A549 (cell line): ENCODE data around the gene MED14. TPM values are rescaled to one million over a fixed set of nuclear protein-coding genes. Genes with fewer than 3 reads are reported as not detected.

Experiments
- ATAC-seq, 2 experiments: fragments of 200-7000 bp in 1 of 2; fragments of >200 bp in 1 of 2; cut with Nextera tagmentation in 1 of 2; cut with Tn5 transposase in 1 of 2; 3 replicates each; pipeline versions ENCODE4 v1.8.0 to v1.9.1; 2018 to 2020; ENCODE audit warnings: mild to moderate bottlenecking in 1 of 2, moderate library complexity in 1 of 2
- CTCF ChIA-PET: fragments of 300-600 bp; sonication (Branson Sonifier 250); formaldehyde crosslinking; extraction: SDS; loops from one replicate; lab custom pipeline; 2021; ENCODE audit warnings: antibody characterized with exemption, inconsistent platforms; lab: Yijun Ruan, JAX
- POLR2A ChIA-PET: fragments of 350-600 bp; formaldehyde crosslinking; extraction: SDS; loops from one replicate; lab custom pipeline; 2021; ENCODE audit warnings: antibody characterized with exemption, inconsistent platforms; lab: Yijun Ruan, JAX
- DNase-seq, 2 experiments: peaks; one replicate each; pipeline versions ENCODE4 v3.0.0 to v3.0.0-alpha.2; 2011 to 2016; ENCODE audit warnings: low read depth in 1 of 2, low spot score in 1 of 2
- FAIRE-seq: peaks from 2 replicates; lab custom pipeline; 2011; peaks lifted over from hg19 to GRCh38; lab: Jason Lieb, UNC
- H3K27ac ChIP-seq, 2 experiments: fragments of >200 bp; sonication (Bioruptor Twin); formaldehyde crosslinking; 3 replicates each; pipeline ENCODE4 v1.5.1; 2016 to 2017
- H3K4me1 ChIP-seq: fragments of >200 bp; sonication (Bioruptor Twin); formaldehyde crosslinking; 3 replicates; pipeline ENCODE4 v1.6.1; 2016
- H3K4me2 ChIP-seq: fragments of >200 bp; sonication (Bioruptor Twin); formaldehyde crosslinking; 3 replicates; pipeline ENCODE4 v1.6.1; 2016
- H3K4me3 ChIP-seq: fragments of >200 bp; sonication (Bioruptor Twin); formaldehyde crosslinking; 3 replicates; pipeline ENCODE4 v1.5.1; 2016
- H3K9me3 ChIP-seq: fragments of >200 bp; sonication (Bioruptor Twin); formaldehyde crosslinking; 3 replicates; pipeline ENCODE4 v1.6.1; 2016
- ATOH8 ChIP-seq: fragments of 250-450 bp; sonication (Bioruptor Pico); IDR thresholded peaks from 2 replicates; pipeline ENCODE4 v1.5.0; 2020; ENCODE audit warnings: low read depth, mild to moderate bottlenecking, moderate library complexity
- BHLHE40 ChIP-seq: IDR thresholded peaks from 2 replicates; pipeline ENCODE4 v1.6.1; 2012; ENCODE audit warnings: low read depth, low read length, inconsistent platforms
- CBX8 ChIP-seq: fragments of 200-600 bp; sonication (generic); IDR thresholded peaks from 2 replicates; pipeline ENCODE4 v1.6.1; 2016
- CTCF ChIP-seq: fragments of >200 bp; sonication (Bioruptor Twin); formaldehyde crosslinking; IDR thresholded peaks from 3 replicates; pipeline ENCODE4 v1.5.1; 2016
- EHF ChIP-seq: fragments of 250-450 bp; sonication (Bioruptor Pico); IDR thresholded peaks from 2 replicates; pipeline ENCODE4 v1.5.0; 2020; ENCODE audit warnings: mild to moderate bottlenecking
- HES2 ChIP-seq: fragments of >200 bp; sonication (Bioruptor Twin); formaldehyde crosslinking; IDR thresholded peaks from 2 replicates; pipeline ENCODE4 v1.6.1; 2016
- HMGXB4 ChIP-seq: fragments of 250-450 bp; sonication (Bioruptor Pico); IDR thresholded peaks from 2 replicates; pipeline ENCODE4 v1.5.0; 2021; ENCODE audit warnings: mild to moderate bottlenecking, moderate library complexity, borderline replicate concordance
- HOXA7 ChIP-seq: fragments of 250-450 bp; sonication (Bioruptor Pico); IDR thresholded peaks from 2 replicates; pipeline ENCODE4 v1.5.0; 2020; ENCODE audit warnings: mild to moderate bottlenecking, moderate library complexity
- HOXB5 ChIP-seq: fragments of 250-450 bp; sonication (Bioruptor Pico); IDR thresholded peaks from 2 replicates; pipeline ENCODE4 v1.5.0; 2020; ENCODE audit warnings: mild to moderate bottlenecking, moderate library complexity
- MYC ChIP-seq: IDR thresholded peaks from 2 replicates; pipeline ENCODE4 v1.6.1; 2012; ENCODE audit warnings: mild to moderate bottlenecking, inconsistent platforms, low read length, improper control_type of control experiment, borderline replicate concordance
- POLR2AphosphoS2 ChIP-seq: conservative IDR thresholded peaks from 2 replicates; pipeline ENCODE4 v1.6.1; 2012; ENCODE audit warnings: low read length, improper control_type of control experiment, inconsistent platforms
- RAD21 ChIP-seq, 2 experiments: fragments of >200 bp in 1 of 2; sonication (Bioruptor Twin) in 1 of 2; formaldehyde crosslinking in 1 of 2; IDR thresholded peaks in 1 of 2; conservative IDR thresholded peaks in 1 of 2; 2 replicates in 1 of 2; 3 replicates in 1 of 2; pipeline ENCODE4 v1.6.1; 2012 to 2018; ENCODE audit warnings: inconsistent platforms in 1 of 2
- REST ChIP-seq: fragments of 200-600 bp; sonication (generic); IDR thresholded peaks from 2 replicates; pipeline ENCODE4 v1.6.1; 2016; ENCODE audit warnings: antibody characterized with exemption, mild to moderate bottlenecking, moderate library complexity
- RNF2 ChIP-seq: fragments of 200-600 bp; sonication (generic); IDR thresholded peaks from 2 replicates; pipeline ENCODE4 v1.6.1; 2016; ENCODE audit warnings: low read depth, mild to moderate bottlenecking, antibody characterized with exemption, moderate library complexity, borderline replicate concordance
- USF2 ChIP-seq: fragments of 450-650 bp; IDR thresholded peaks from 2 replicates; pipeline ENCODE4 v1.6.1; 2014; ENCODE audit warnings: antibody characterized with exemption
- WGBS: methylation state at CpG from one replicate; pipeline ENCODE4 v1.1.6; 2017; ENCODE audit errors: missing lambda C conversion rate; 5-methylcytosine and 5-hydroxymethylcytosine counted together
- polyA plus RNA-seq, 4 experiments: library from polyadenylated mRNA; depleted of rRNA in 3 of 4; stranded (reverse); fragments of >200 nt; fragmentation: RNase III in 1 of 4; extraction: RNeasy Plus Mini Kit Qiagen cat#74134 plus additional on column Dnase treatment in 1 of 4; gene quantifications; 2 replicates in 3 of 4; 3 replicates in 1 of 4; pipeline ENCODE4 v1.2.3, GENCODE V29; 2011 to 2017

Gene MED14
- polyA plus RNA-seq, 2 of the 4 experiments (the other 2 are of a cell fraction) = 26.8 to 62.0 TPM

GRCh38 chrX:40612511-40612910, 122.8 kb downstream of the MED14 start:
- no peak for DNase-seq
- Histone ChIP-seq H3K4me2 (peak overlapping the region; percentile 35), H3K4me3 (no peak overlapping the region), H3K4me1 (peaks cover 17% of the 10 kb centered on the region), H3K27ac (peak overlapping the region in 1 of 2 experiments; percentile 31; a peak in 1 of 6 replicates), H3K9me3 (no peaks in the 10 kb centered on the region)
- WGBS = 38% methylated on average over 4 of the region's 4 CpGs
- FAIRE-seq = no peak
- POLR2A ChIA-PET = no interaction called here
- no peak for ATAC-seq
- no peak for TF ChIP-seq BHLHE40
- TF ChIP-seq, all 56 proteins: peak for 0
- CTCF ChIA-PET = interaction anchor here (0.9 to 1.9 kb wide), 2 partner anchors 9 to 68 kb away, joined by 3 to 6 read pairs; no protein-coding TSS in a partner anchor

- H3K4me1 ChIP-seq = peaks cover 14% of the 10 kb centered on the region
- POLR2A ChIA-PET = no interaction called here
- TF ChIP-seq MYC (no peak), POLR2AphosphoS2 (no peak), HMGXB4 (CRISPR knock-in tag) (no peak), CTCF (no peak), HOXB5 (CRISPR knock-in tag) (no peak), USF2 (no peak), REST (no peak), RAD21 (conservative IDR thresholded peaks at IDR 0.05 in 1 of 2, IDR thresholded peaks at IDR 0.05 in 1 of 2) (no peak), EHF (CRISPR knock-in tag) (no peak), CBX8 (no peak), HOXA7 (CRISPR knock-in tag) (no peak), RNF2 (no peak), ATOH8 (CRISPR knock-in tag) (no peak), HES2 (no peak)
- TF ChIP-seq, all 56 proteins: peak for 0
- H3K27ac ChIP-seq = no peak overlapping the region
- DNase-seq (no peak), FAIRE-seq (no peak), ATAC-seq (no peak)
- WGBS = 84% methylated on average over 3 of the region's 3 CpGs
- no peak overlapping the region for H3K4me3 ChIP-seq
- H3K4me2 ChIP-seq = no peak overlapping the region
- CTCF ChIA-PET = interaction anchor here (1.4 kb wide), 1 partner anchor 63 kb away, joined by 3 read pairs; no protein-coding TSS in a partner anchor
- H3K9me3 ChIP-seq = no peaks in the 10 kb centered on the region
These were observed 128.0 kb downstream of the MED14 start for GRCh38 chrX:40607381-40607780.
